GM12874 (cell line): ENCODE data around the gene ADAM30.

Experiments
- CTCF ChIP-seq: IDR thresholded peaks from 2 replicates; pipeline ENCODE4 v1.5.1; 2011; ENCODE audit warnings: low read depth, mild to moderate bottlenecking, control low read depth, low read length, moderate library complexity; ENCODE audit not compliant: insufficient read depth

Gene ADAM30

DNA sequence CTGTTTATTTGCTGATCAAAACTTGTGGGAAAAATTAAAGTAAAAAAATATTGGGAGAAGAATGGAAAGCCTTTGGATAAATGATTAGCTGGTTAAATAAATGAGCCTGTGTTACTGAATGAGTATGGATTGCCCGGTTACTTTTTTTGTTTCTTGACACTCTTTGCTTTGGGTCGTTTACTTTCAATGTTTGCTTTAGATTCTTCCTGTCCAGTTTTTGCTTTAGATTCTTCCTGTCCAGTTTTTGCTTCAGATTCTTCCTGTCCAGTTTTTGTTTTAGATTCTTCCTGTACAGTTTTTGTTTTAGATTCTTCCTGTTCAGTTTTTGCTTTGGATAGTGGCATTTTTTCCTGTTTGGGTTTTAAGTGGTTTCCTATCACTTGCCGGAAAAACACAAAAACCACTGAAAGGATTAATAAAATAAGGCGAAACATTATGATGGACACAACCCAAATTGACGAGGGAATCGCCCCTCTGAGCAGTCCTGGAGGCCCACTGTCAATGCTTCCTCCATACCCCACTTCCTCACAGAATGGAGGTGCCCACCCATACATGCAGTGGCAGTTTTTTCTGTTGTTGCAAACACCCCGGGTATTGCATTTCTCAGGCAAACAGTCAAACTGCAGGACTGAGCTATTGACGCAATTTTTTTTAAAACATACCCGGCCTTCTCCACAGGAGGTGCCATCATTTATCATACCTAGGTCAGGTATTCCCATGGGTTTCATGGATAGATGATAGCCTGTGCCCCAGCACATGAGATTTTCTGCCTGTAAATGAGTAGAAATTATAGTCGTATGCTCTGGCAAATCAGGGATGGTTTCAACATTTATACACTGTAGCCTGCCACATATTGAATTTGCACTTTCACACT lies 2.3 kb downstream of the ADAM30 start:
- no peak for TF ChIP-seq CTCF

- no peak for TF ChIP-seq CTCF
Observed at GRCh38 chr1:119893238-119893791, 3.0 kb downstream of the ADAM30 start.

GRCh38 chr1:119891386-119891785 lies 4.9 kb downstream of the ADAM30 start:
- no peak for TF ChIP-seq CTCF

DNA sequence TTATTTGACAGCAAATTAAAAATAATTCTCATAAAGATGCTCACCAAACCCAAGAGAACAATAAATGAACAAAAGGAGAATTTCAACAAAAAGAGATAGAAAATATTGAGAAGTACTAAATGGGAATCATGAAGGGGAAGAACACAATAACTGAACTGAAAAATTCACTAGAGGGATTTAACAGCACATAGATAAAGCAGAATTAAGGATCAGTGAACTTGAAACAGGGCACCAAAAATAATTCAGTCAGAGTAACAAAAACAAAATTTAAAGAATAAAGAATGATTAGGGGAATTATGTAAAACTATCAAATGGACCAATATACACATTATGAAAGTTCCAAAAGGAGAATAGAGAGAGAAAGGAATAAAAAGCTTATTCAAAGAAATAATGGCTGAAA lies 7.8 kb downstream of the ADAM30 start:
- no peak for TF ChIP-seq CTCF

DNA sequence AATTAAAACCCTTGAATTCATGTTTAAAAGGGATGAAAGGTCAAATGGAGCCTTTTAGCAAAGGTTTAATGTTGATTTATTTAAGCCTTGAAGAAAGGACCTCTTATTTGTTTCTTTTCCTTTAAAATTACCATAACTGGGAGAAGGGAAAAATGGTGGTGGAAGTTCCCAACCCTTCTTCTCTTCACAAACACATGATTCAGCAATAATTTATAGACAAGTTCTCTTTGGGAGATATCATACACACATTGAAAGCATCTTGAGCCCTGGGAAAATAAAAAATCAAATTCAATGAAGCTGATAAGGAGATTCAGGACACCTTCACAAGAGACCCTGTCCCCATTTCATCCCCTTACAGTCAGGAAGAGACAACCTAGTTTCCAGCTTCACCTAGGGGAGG lies 8.9 kb downstream of the ADAM30 start:
- no peak for TF ChIP-seq CTCF

- peak; percentile 76 for TF ChIP-seq CTCF
Observed at GRCh38 chr1:119885903-119886783, 10.2 kb downstream of the ADAM30 start.

GRCh38 chr1:119884711-119885110 lies 11.6 kb downstream of the ADAM30 start:
- no peak for TF ChIP-seq CTCF
